ENCODE data around the gene OR10P1. TPM values are rescaled to one million over a fixed set of nuclear protein-coding genes. Genes with fewer than 3 reads are reported as not detected.

OR10P1 gene
- total and polyA plus RNA-seq, 10 of the 15 experiments (the other 5 are each of a cell fraction or from before 2014, with no cell fraction given), result not detected

- Histone ChIP-seq H3K9me3 (replicated peaks; ENCODE audit: control insufficient read depth, insufficient read depth, low read length) (no peaks in the 10 kb centered on the region; the same call in 2 of the 3 replicates), H3K4me1 (ENCODE audit: control insufficient read depth, insufficient read depth, low read length) (peaks cover 7% of the 10 kb centered on the region), H3K36me3 (ENCODE audit: control insufficient read depth in 2 of 2, insufficient read depth in 2 of 2, low read length in 1 of 2) (no peaks in the 10 kb centered on the region), H3K4me2 (ENCODE audit: control insufficient read depth, insufficient read depth) (peak overlapping the region; percentile 59; the same call in 1 of the 2 replicates), H3K79me2 (ENCODE audit: control insufficient read depth, insufficient read depth, low read length) (no peaks in the 10 kb centered on the region), H3K27me3 (replicated peaks in 1 of 2; ENCODE audit: control insufficient read depth in 2 of 2, insufficient read depth in 2 of 2, low read length in 1 of 2) (no peaks in the 10 kb centered on the region), H3K4me3 (0 out of 2 replicates have a peak overlapping the region, but pooled peaks have one; percentile 12), H2AFZ (ENCODE audit: control insufficient read depth, low read depth, low read length) (peak overlapping the region; percentile 18; the same call in 1 of the 2 replicates), H4K20me1 (ENCODE audit: control insufficient read depth, insufficient read depth) (no peaks in the 10 kb centered on the region), H3K9ac (ENCODE audit: control insufficient read depth, insufficient read depth, low read length) (no peak overlapping the region), H3K27ac (ENCODE audit: control insufficient read depth, insufficient read depth) (no peak overlapping the region)
- intact Hi-C loops (cut with micrococcal nuclease; ENCODE audit: unreplicated experiment) (no loop called here), in situ Hi-C loops (cut with MboI) (no loop called here)
- RAD21 ChIA-PET (ENCODE audit: unreplicated experiment), result interaction anchor here (1.5 kb wide), 1 partner anchor 51 kb away, joined by 5 read pairs; no protein-coding TSS in a partner anchor
- SMC1A ChIA-PET (ENCODE audit: uncharacterized antibody, unreplicated experiment), result interaction anchor here (0.6 kb wide), 1 partner anchor 186 kb away, joined by 3 read pairs; no protein-coding TSS in a partner anchor
- FAIRE-seq, result no peak
- DNase-seq (ENCODE audit: low read depth, low spot score), result no peak
- WGBS (ENCODE audit: insufficient coverage, insufficient replicate concordance, low lambda C conversion rate, missing lambda C conversion rate), result 46% methylated on average over 7 of the region's 7 CpGs
- peak; percentile 55 for ATAC-seq
- no TSS peak for BruUV-seq (replicated peaks)
- CTCF ChIA-PET, result interaction anchor here (1.0 to 2.2 kb wide), 2 partner anchors 10 to 21 kb away, joined by 3 to 8 read pairs; no protein-coding TSS in a partner anchor
- TF ChIP-seq NFIC (IDR thresholded peaks at IDR 0.05; ENCODE audit: low read depth, low read length), result no peak
- no peak for TF ChIP-seq DPF2 (IDR thresholded peaks at IDR 0.05)
- no peak for TF ChIP-seq E4F1 (IDR thresholded peaks at IDR 0.05; ENCODE audit: borderline replicate concordance, partially characterized antibody)
- TF ChIP-seq ATF7 (IDR thresholded peaks at IDR 0.05; ENCODE audit: low read depth), result no peak
- no peak for TF ChIP-seq POLR2AphosphoS5 (IDR thresholded peaks at IDR 0.05; ENCODE audit: low read length)
- POLR2A ChIA-PET, result no interaction called here
Observed at GRCh38 chr12:55666508-55666907, 29.8 kb downstream of the OR10P1 start.

GRCh38 chr12:55670276-55670675 lies 33.6 kb downstream of the OR10P1 start:
- Histone ChIP-seq H3K9me3 (replicated peaks; ENCODE audit: control insufficient read depth, insufficient read depth, low read length) (no peaks in the 10 kb centered on the region; the same call in 2 of the 3 replicates), H2AFZ (ENCODE audit: control insufficient read depth, low read depth, low read length) (no peak overlapping the region), H4K20me1 (ENCODE audit: control insufficient read depth, insufficient read depth) (no peaks in the 10 kb centered on the region), H3K4me1 (ENCODE audit: control insufficient read depth, insufficient read depth, low read length) (peaks cover 17% of the 10 kb centered on the region), H3K36me3 (ENCODE audit: control insufficient read depth in 2 of 2, insufficient read depth in 2 of 2, low read length in 1 of 2) (no peaks in the 10 kb centered on the region), H3K4me2 (ENCODE audit: control insufficient read depth, insufficient read depth) (no peak overlapping the region), H3K27me3 (replicated peaks in 1 of 2; ENCODE audit: control insufficient read depth in 2 of 2, insufficient read depth in 2 of 2, low read length in 1 of 2) (no peaks in the 10 kb centered on the region), H3K9ac (ENCODE audit: control insufficient read depth, insufficient read depth, low read length) (no peak overlapping the region), H3K27ac (ENCODE audit: control insufficient read depth, insufficient read depth) (no peak overlapping the region), H3K4me3 (no peak overlapping the region), H3K79me2 (ENCODE audit: control insufficient read depth, insufficient read depth, low read length) (no peaks in the 10 kb centered on the region)
- CTCF ChIA-PET, result interaction anchor here (1.1 to 1.2 kb wide), 2 partner anchors 14 to 24 kb away, joined by 3 to 4 read pairs; no protein-coding TSS in a partner anchor
- FAIRE-seq (no peak), ATAC-seq (no peak), DNase-seq (ENCODE audit: low read depth, low spot score) (no peak)
- BruUV-seq (replicated peaks), result no TSS peak
- intact Hi-C loops (cut with micrococcal nuclease; ENCODE audit: unreplicated experiment) (no loop called here), in situ Hi-C loops (cut with MboI) (no loop called here)
- RAD21 ChIA-PET (ENCODE audit: unreplicated experiment), result no interaction called here
- SMC1A ChIA-PET (ENCODE audit: uncharacterized antibody, unreplicated experiment), result interaction anchor here (0.6 to 1.6 kb wide), 3 partner anchors 13 to 49 kb away, joined by 3 read pairs; no protein-coding TSS in a partner anchor
- POLR2A ChIA-PET, result no interaction called here
- TF ChIP-seq POLR2AphosphoS5 (IDR thresholded peaks at IDR 0.05; ENCODE audit: low read length), result no peak
- TF ChIP-seq, protein P1, sequence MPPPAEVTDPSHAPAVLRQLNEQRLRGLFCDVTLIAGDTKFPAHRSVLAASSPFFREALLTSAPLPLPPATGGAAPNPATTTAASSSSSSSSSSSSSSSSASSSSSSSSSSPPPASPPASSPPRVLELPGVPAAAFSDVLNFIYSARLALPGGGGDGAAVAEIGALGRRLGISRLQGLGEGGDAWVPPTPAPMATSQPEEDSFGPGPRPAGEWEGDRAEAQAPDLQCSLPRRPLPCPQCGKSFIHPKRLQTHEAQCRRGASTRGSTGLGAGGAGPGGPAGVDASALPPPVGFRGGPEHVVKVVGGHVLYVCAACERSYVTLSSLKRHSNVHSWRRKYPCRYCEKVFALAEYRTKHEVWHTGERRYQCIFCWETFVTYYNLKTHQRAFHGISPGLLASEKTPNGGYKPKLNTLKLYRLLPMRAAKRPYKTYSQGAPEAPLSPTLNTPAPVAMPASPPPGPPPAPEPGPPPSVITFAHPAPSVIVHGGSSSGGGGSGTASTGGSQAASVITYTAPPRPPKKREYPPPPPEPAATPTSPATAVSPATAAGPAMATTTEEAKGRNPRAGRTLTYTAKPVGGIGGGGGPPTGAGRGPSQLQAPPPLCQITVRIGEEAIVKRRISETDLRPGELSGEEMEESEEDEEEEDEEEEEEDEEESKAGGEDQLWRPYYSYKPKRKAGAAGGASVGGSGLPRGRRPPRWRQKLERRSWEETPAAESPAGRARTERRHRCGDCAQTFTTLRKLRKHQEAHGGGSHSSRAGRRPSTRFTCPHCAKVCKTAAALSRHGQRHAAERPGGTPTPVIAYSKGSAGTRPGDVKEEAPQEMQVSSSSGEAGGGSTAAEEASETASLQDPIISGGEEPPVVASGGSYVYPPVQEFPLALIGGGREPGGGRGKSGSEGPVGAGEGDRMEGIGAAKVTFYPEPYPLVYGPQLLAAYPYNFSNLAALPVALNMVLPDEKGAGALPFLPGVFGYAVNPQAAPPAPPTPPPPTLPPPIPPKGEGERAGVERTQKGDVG (CRISPR knock-in tag; IDR thresholded peaks at IDR 0.05), result no peak
- no peak for TF ChIP-seq EGR1 (IDR thresholded peaks at IDR 0.05; ENCODE audit: borderline replicate concordance in 1 of 2, low read depth in 2 of 2, low read length in 2 of 2)
- TF ChIP-seq ZSCAN29 (IDR thresholded peaks at IDR 0.05), result no peak
- no peak for TF ChIP-seq NFIC (IDR thresholded peaks at IDR 0.05; ENCODE audit: low read depth, low read length)
- TF ChIP-seq EED (IDR thresholded peaks at IDR 0.05; ENCODE audit: low read depth), result no peak
- TF ChIP-seq PAX5 (IDR thresholded peaks at IDR 0.05; ENCODE audit: borderline replicate concordance, low read depth, low read length), result no peak
- TF ChIP-seq CBX3 (IDR thresholded peaks at IDR 0.05; ENCODE audit: borderline replicate concordance, low read depth), result no peak

All from GM12878 (cell line).